Vagina (tissue), 2 donors: ENCODE results near the gene CEP104. TPM values are rescaled to one million over a fixed set of nuclear protein-coding genes. Genes with fewer than 3 reads are reported as not detected.

Experiments
- DNase-seq, 2 donors: peaks; one replicate each; pipeline ENCODE4 v3.0.0-alpha.2; 2017; ENCODE audit errors: extremely low spot score in 2 of 2
- H3K27ac ChIP-seq: fragments of 200-600 bp; sonication (generic); one replicate; pipeline ENCODE4 v1.5.1; 2019
- H3K27me3 ChIP-seq: fragments of 200-600 bp; sonication (generic); one replicate; pipeline ENCODE4 v1.5.1; 2019
- H3K36me3 ChIP-seq, 2 donors: fragments of 200-600 bp; sonication (generic); one replicate each; pipeline ENCODE4 v1.5.1; 2017 to 2019
- H3K4me1 ChIP-seq: fragments of 200-600 bp; sonication (generic); one replicate; pipeline ENCODE4 v1.5.1; 2019
- H3K4me3 ChIP-seq, 2 donors: fragments of 200-600 bp; sonication (generic); 1 replicate in 1 of 2; 2 replicates in 1 of 2; pipeline ENCODE4 v1.5.1; 2016 to 2019
- H3K9me3 ChIP-seq: fragments of 200-600 bp; sonication (generic); one replicate; pipeline ENCODE4 v1.5.1; 2019
- POLR2A ChIP-seq, 2 donors: fragments of 450-650 bp; IDR thresholded peaks; one replicate each; pipeline ENCODE4 v1.6.1; 2017; ENCODE audit warnings: antibody characterized with exemption in 2 of 2, mild to moderate bottlenecking in 2 of 2, moderate library complexity in 2 of 2
- POLR2AphosphoS5 ChIP-seq, 2 donors: sonication (generic); formaldehyde crosslinking; IDR thresholded peaks; one replicate each; pipeline ENCODE4 v1.9.0; 2017; ENCODE audit warnings: antibody characterized with exemption in 2 of 2, mild to moderate bottlenecking in 2 of 2, low read depth in 1 of 2; ENCODE audit not compliant: insufficient read depth in 1 of 2
- intact Hi-C: fragments of 100-400 bp; cut with DNase I; formaldehyde crosslinking; loops from one replicate; pipeline ENCODE4 v1.15.1; 2023
- small RNA-seq: library from RNA; depleted of rRNA; stranded (forward); fragments of <200 nt; gene quantifications from one replicate; pipeline ENCODE3, GENCODE V24; 2016
- total RNA-seq: library from RNA; depleted of rRNA; stranded (reverse); fragments of >200 nt; gene quantifications from one replicate; pipeline ENCODE4 v1.2.3, GENCODE V29; 2016

The CEP104 gene
- total RNA-seq, 1 donor from 2014 or later, result 62.9 TPM

GRCh38 chr1:3762151-3762872 is 94.7 kb downstream of the CEP104 start:
- Histone ChIP-seq H3K27ac (no peak overlapping the region), H3K9me3 (no peaks in the 10 kb centered on the region), H3K36me3 (no peaks in the 10 kb centered on the region), H3K4me3 (no peak overlapping the region), H3K4me1 (no peaks in the 10 kb centered on the region), H3K27me3 (no peaks in the 10 kb centered on the region)
- TF ChIP-seq POLR2A (IDR thresholded peaks at IDR 0.05) (no peak), POLR2AphosphoS5 (IDR thresholded peaks at IDR 0.05; ENCODE audit: insufficient read depth in 1 of 2, low read depth in 1 of 2) (no peak)
- intact Hi-C loops, result no loop called here
- DNase-seq, result no peak

Small RNA genes within 50 kb of the gene (small RNA-seq; reads per million reads assigned to genes)
- gene RN7SL574P, result not detected

Other genes with a start within 250 kb of the CEP104 start
- gene MEGF6, start 245.7 kb downstream of the CEP104 start, total RNA-seq, result 37.6 TPM
- gene TPRG1L, start 232.2 kb downstream of the CEP104 start, total RNA-seq, result 44.9 TPM
- 23.3 TPM for gene WRAP73, start 207.1 kb downstream of the CEP104 start, total RNA-seq
- gene TP73, start 204.7 kb downstream of the CEP104 start, total RNA-seq, result 8.1 TPM
- not detected for gene CCDC27, start 104.8 kb downstream of the CEP104 start, total RNA-seq
- not detected for gene SMIM1, start 84.5 kb downstream of the CEP104 start, total RNA-seq
- gene LRRC47, start 60.7 kb downstream of the CEP104 start, total RNA-seq, result 32.4 TPM
- 8.8 TPM for gene DFFB, start 265 bp upstream of the CEP104 start, total RNA-seq
- 19.4 TPM for gene C1orf174, start 43.1 kb upstream of the CEP104 start, total RNA-seq